Fibroblast of the aortic adventitia (primary cell): ENCODE data around the gene FMR1. TPM values are rescaled to one million over a fixed set of nuclear protein-coding genes. Genes with fewer than 3 reads are reported as not detected.

Experiments used
- DNase-seq: peaks from one replicate; pipeline ENCODE4 v3.0.0-alpha.2; 2010; ENCODE audit warnings: low read depth
- H3K4me3 ChIP-seq: 2 replicates; pipeline ENCODE4 v1.5.1; 2011; ENCODE audit warnings: low read depth, mild to moderate bottlenecking, control low read depth, low read length, moderate library complexity
- total RNA-seq: library from RNA; depleted of rRNA; stranded (reverse); fragments of >200 nt; gene quantifications from 2 replicates; pipeline ENCODE4 v1.2.3, GENCODE V29; 2012; ENCODE audit warnings: low replicate concordance
- TF ChIP-seq, protein P1 (sequence below): IDR thresholded peaks from 2 replicates; pipeline ENCODE4 v1.5.1; 2011; ENCODE audit warnings: mild to moderate bottlenecking, low read length, control low read depth, inconsistent platforms; ENCODE audit not compliant: insufficient read depth

The FMR1 gene
- total RNA-seq, 1 donor: 32.1 TPM

GRCh38 chrX:147913570-147913969 lies 1.9 kb downstream of the FMR1 start:
- TF ChIP-seq, protein P1, sequence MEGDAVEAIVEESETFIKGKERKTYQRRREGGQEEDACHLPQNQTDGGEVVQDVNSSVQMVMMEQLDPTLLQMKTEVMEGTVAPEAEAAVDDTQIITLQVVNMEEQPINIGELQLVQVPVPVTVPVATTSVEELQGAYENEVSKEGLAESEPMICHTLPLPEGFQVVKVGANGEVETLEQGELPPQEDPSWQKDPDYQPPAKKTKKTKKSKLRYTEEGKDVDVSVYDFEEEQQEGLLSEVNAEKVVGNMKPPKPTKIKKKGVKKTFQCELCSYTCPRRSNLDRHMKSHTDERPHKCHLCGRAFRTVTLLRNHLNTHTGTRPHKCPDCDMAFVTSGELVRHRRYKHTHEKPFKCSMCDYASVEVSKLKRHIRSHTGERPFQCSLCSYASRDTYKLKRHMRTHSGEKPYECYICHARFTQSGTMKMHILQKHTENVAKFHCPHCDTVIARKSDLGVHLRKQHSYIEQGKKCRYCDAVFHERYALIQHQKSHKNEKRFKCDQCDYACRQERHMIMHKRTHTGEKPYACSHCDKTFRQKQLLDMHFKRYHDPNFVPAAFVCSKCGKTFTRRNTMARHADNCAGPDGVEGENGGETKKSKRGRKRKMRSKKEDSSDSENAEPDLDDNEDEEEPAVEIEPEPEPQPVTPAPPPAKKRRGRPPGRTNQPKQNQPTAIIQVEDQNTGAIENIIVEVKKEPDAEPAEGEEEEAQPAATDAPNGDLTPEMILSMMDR: no peak
- no peak for DNase-seq
- peak overlapping the region; percentile 75 for H3K4me3 ChIP-seq

DNA sequence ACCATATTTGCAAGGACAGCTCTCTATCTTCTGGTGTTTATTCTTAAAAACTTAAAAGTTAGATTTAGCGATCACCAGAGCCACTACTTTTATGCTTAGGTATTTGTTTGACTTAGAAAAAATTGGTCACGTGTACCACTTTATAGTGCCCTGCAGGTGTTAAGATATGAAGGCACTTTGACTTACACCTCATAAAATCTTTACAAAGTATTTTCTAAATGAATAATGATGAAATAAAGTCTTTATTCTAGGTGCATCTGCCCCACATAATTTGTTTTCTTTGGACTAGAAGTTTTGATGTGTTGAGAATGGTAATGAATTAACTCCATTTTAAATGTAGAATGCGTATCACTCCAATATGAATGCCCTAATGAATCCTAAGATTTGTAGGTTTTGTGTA lies 2.9 kb downstream of the FMR1 start:
- TF ChIP-seq, protein P1: no peak
- H3K4me3 ChIP-seq: no peak overlapping the region
- DNase-seq: no peak

- TF ChIP-seq, protein P1: no peak
- no peak overlapping the region for H3K4me3 ChIP-seq
- DNase-seq: no peak
Measured at GRCh38 chrX:147916375-147916968, 4.8 kb downstream of the FMR1 start.

DNA sequence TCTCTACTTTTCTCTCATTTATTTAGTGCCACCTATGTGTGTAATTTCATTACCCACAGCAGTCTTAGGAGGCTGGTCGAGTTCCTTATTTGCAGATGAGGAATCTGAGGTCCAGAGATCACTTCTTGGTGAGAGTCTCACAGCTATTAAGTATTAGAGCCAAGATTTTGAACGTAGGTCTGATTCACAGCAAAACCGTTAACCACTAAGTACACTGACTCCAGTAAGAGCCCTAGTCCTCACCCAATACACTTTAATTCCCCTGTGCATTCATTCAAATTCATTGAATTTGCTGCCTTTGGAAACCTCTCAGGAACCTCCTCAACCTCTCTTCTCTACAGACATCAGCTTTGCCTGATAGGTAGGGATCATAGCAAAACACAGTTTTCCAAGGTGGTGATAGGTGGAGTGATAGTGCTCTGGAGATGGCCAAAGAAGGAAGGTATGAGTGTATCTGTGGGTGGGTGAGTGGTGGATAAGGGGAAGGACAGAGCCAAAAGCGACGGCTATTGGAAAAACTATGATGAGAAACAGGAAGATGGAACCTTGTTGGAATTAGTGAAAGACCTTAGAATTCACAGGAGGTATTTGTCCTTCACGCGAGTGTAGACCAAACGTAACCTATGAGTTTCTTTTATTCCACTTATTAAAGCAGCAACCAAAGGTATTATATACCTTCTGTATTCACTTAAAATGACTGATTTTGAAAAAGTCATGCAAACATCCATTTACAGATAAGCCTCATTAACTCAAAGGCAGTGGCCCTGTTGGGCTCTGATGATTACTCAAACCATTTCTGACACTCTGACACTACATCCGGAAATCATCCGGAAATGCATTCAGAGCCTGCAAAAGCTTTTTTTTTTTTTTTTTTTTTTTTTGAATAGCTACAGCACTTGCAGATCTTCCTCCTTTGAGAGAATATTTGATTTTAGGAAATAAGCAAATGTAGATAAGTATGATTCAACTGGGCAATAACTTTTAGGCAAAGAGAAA lies 6.3 kb downstream of the FMR1 start:
- TF ChIP-seq, protein P1: no peak
- no peak overlapping the region for H3K4me3 ChIP-seq
- peak; percentile 21 for DNase-seq

- TF ChIP-seq, protein P1: no peak
- H3K4me3 ChIP-seq: no peak overlapping the region
- DNase-seq: no peak
Measured at GRCh38 chrX:147920161-147920666, 8.5 kb downstream of the FMR1 start.

- no peak overlapping the region for H3K4me3 ChIP-seq
- no peak for DNase-seq
- TF ChIP-seq, protein P1: no peak
Measured at GRCh38 chrX:147923605-147924004, 11.9 kb downstream of the FMR1 start.
